HG03103 (cell line): ENCODE results near the gene SMARCAD1.
A peak's percentile ranks its signal among the peaks of the same experiment; 100 is the strongest.
"Not testable (repeated sequence)": the region's sequence is repeated elsewhere in the genome, so short reads cannot be mapped to it uniquely, and the experiment has no call there.

Source experiments
- ATAC-seq: cut with Tn5 transposase; IDR thresholded peaks from one replicate; pipeline ENCODE4 v1.9.1; 2021; ENCODE audit warnings: low read depth; ENCODE audit not compliant: unreplicated experiment

The SMARCAD1 gene

DNA sequence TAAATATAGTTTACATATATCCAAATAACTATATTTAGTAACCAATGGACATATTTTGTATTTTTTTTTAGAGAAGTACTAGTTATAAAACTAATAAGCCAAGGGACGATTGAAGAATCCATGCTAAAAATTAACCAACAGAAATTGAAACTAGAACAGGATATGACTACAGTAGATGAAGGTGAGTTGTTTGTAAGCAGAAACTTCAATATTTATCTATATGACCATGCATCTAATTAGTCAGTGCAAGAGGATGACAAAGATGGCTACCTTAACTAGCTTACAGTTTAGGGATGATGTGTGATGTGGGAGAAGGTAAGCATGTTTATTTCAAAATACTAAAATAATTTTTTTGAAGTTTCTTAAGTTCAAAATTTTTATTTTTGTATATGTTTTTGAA is 77.2 kb downstream of the SMARCAD1 start:
- ATAC-seq = no peak

DNA sequence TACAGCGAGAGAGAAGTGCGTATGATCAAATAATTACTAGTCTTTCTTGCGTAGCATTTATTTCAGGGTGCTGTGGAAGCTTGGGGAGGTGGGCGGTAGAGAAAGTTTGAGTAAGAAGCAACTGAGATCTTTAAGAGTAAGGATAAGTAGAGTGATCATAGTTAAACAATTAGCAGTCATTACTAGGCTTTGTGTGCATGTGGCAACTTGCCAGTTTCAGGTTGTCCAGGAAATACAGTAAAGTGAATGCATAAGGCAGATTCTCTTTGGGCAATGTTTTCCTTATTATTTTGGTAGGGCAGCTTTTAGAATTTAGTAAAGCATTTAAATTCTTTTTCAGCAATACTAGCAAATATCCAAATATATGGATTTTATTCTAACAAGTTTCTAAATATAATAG is 78.0 kb downstream of the SMARCAD1 start:
- ATAC-seq = no peak

DNA sequence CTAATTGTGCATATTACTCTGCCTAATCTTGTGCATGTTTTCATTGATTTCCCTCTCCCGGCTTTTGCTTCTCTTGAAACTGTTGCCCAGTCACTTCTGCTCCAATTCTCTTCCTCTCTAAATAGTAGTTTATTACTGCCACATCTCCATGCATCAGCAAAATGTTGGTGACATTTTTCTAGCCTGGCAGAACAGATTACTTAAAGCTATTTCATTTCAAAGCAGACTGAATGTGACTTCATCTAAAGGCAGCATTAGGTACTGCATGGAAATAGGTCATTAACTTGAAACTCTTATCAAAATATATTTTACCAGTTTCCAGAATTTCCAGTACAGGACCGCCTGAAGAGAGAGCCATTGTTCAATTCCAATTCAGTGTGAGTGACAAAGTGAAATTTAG is 82.6 kb downstream of the SMARCAD1 start:
- no peak for ATAC-seq

DNA sequence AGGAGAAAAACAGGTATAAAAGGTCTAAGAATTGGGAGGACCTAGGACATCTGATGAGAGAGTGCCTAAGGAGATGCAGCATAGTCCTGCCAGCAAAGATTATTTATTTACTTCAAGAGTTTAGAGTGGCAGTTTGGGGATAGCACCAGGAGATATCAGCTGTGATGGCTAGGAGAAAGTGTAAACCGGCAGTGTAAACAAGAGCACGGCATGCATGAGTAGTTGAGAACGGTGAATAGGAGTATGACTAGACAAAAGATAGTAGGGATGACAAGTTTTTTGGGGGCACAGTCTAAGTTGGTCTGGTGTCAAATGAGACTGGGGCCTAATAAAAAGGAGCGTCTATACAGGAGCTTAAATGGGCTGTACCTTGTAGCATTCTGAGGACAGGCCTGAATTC is 86.3 kb downstream of the SMARCAD1 start:
- ATAC-seq = not testable (repeated sequence)

DNA sequence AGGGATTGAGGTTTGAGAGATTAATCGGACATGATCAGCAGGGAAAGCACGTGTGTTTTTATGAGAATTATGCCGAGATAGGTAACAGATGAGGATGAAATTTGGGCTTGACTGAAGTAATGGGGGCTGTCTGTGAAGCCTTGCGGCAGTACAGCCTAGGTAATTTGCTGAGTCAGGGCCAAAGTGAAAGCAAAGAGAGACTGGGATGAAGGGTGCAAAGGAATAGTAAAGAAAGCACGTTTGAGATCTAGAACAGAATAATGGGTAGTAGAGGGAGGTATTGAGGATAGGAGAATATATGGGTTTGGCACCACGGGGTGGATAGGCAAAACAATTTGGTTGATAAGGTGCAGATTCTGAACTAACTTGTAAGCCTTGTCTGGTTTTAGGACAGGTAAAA is 87.8 kb downstream of the SMARCAD1 start:
- ATAC-seq = not testable (repeated sequence)

DNA sequence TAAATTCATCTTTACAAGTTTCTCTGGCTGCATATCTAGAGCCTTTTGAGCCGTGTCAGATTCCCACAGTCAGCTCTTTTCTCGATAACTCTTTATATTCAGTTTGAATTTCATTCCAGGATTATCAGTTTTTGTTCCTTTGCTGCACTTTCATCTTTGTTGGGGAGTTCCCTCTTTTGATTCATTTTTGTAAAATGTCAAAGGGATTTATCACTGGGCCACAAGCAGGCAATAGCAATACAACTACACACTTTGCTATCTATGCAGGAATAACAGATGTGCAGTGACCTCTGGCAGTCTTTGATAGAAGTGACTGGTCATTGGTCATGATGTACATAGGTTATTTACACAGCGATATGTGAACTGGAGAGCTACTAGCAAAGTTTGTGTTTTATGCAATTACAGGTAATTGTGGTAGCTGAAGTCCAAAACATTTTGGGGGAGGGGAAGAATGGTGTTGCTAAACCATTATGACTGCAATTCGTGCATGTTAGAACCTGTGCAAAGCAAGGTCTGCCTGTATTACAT is 91.1 kb downstream of the SMARCAD1 start:
- no peak for ATAC-seq

DNA sequence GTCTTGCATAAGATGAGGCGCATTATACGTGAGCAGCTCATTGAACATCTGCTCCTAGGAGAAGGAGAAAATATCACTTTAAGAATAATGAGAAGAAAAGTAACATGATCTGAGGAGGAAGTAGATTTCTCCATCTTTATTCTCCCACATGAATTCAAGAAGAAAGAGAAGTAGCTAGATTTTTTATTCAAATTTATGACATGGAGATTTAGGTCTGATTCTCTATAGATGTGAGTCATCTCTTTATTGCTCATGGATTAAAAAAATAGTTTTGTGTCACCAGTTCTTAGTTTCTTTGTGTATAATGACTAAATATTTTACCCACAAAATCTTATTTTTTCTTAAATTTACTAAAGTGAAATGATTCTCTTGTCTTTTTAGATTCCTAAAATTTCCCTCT is 94.5 kb downstream of the SMARCAD1 start:
- ATAC-seq = no peak

DNA sequence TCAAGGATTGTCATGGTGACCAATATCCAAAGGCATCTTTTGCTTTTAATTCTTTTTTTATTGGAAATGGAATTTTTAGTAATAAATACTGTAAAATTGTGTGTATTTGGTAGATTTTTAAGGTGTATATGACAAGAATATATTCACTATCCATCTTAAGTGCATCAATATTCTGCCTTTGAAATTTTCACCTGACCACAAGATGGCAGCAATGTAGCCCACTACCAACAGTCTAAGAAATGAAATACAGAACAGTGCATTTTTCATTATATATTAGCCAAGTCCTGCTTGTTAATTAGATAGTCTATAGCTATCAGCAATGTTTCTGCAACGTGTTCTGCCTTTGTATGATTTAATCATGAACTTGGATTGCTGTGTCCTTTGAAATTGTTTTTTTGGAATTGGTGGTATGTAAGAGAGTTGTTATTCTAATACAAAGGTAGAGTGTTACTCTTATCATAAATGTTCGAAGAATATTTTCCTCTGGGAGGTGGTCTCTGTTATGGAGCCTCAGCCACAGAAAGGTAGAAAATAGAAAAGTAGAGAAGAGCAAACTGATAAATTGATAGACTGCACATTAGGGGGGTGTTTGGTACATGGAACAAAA is 96.8 kb downstream of the SMARCAD1 start:
- no peak for ATAC-seq

DNA sequence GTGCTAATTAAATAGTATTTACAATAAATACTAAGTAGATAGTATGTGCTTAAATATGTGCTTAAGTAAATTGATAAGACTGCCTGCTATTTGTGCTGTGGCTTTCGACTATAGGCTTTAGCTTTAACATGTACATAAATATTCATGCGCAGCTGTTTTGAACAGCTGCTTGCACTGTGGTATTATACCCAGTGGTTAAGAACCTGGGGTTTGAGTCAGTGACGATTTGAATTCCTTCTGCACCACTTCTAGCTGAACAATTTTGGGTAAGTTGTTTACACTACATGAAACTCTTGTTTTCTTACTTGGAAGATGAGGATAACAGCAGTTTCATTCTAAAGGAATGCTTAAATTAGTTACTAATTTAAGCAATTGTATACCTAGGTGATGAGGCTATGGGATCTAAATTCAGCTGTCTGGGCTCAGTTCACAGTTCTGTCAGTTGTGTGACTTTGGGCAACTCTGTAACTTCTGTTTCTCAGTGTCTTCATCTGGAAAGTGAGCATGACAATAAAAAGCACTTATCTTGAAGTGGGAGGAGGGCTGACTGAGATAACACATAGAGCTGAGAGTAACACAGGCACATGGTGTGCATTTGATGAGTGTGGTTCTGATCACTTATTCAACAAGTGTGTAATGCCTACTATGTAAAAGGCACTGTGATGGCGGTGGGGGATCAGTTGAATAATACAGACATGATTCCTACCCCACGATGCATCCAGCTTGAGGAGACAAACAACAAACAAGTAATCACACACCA is 98.0 kb downstream of the SMARCAD1 start:
- ATAC-seq = no peak

DNA sequence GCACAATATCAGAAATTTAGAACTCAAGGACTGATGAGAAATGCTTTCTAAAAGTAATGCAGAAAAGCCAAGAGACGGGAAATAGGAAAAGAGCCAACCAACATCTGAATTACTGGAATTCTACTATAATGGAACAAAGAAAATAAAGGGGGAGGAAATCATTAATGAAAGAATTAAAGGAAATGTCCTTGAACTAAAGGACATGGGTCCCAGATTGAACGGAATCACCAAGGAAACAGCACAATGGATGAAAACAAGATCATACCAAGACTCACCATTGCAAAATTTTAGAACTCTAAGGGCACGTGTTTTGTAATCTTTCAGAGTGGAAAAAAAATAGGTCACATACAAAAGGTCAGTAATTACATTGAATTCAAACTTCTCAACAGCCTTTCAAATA is 99.0 kb downstream of the SMARCAD1 start:
- no peak for ATAC-seq

DNA sequence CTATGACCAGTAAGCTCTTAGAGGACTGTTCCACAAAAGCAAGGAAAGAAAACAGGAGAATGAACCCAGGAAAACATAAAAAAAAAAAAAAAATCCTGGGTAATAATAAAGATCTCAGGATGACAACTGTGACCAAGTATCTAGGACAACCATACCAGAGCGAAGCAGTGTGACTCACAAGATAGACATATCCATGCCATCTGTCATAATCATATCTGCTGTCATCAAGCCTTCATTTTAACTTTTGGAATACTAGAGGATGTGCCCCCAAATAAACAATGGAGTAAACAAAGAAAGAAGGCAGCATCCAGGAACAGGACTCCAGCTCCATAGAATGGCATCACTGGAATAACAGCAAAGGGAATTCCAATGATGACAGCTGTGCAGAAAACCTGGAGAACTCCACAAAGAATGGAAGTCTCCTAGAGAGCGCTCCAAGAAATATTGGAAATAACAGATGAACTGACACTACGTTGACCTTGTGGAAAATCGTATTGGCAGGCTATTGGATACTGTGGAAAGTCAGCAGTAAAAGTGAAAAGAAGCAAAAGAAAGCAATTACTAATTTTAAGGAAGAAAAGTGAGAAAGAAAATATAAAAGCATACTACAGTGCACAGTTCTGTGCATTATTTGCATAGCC is 99.7 kb downstream of the SMARCAD1 start:
- no peak for ATAC-seq

DNA sequence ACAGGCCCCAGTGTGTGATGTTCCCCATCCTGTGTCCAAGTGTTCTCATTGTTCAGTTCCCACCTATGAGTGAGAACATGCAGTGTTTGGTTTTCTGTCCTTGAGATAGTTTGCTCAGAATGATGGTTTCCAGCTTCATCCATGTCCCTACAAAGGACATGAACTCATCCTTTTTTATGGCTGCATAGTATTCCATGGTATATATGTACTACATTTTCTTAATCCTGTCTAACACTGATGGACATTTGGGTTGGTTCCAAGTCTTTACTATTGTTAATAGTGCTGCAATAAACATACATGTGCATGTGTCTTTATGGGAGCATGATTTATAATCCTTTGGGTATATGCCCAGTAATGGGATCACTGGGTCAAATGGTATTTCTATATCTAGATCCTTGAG is 112.3 kb downstream of the SMARCAD1 start:
- ATAC-seq = not testable (repeated sequence)

DNA sequence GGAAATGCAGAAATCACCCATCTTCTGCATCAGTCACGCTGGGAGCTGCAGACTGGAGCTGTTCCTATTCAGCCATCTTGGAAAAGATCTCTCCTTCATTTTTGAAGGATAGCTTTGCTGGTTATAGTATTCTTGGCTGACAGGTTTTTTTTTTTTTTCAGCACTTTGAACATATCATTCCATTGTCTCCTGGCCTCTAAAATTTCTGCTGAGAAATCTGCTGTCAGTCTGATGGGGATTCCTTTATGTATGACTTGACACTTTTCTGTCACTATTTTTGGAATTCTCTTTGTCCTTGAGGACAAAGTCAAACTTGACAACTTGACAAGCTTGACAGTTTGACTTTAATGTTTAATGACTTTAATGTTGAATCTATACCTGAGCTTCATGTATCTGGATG is 118.2 kb downstream of the SMARCAD1 start:
- no peak for ATAC-seq

DNA sequence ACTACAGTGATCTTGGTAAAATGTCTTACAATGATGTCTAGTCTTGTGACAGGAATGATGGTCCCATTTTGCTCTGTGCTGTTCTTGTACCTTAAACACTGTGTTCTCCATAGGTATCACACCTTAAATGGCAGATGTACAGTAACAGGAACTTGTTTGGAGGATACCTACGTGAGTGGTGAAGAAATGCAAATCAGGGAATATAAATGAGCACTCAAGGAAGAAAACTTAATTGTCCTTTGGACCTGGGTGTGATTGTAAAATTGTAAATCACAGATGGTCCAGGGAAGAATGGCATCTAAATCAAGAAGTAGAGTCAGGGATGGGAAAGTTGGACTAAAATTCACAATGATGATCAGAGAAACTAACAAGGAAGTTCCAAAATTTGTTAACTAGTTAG is 122.3 kb downstream of the SMARCAD1 start:
- ATAC-seq = no peak

DNA sequence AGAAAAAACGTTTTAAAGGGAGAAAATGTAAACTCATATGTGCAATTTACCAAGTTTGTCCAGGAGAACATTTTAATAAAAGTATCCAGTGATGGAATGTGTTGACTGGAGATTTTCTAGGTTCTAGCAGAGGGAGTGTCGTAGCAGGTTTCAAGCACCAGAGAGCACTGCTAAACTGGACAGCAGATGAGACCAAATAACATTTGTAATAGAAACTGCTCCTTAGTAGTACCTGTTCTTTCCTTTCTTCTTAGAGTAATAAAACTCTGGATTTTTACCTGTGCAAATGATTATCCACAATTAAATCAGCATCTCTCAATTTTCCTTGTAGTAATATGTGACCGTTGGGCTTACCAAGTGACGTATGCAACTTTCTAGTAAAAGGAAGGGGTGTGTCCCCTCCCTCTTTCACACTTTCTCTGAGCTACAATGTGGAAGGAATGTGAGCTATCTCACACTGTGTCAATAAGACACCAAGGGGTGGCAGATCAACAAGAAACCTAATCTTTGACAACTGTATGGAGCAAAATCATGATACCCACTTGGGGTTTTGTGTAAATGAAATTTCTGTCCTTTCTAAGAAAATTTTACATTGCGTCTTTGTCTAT is 125.4 kb downstream of the SMARCAD1 start:
- no peak for ATAC-seq

DNA sequence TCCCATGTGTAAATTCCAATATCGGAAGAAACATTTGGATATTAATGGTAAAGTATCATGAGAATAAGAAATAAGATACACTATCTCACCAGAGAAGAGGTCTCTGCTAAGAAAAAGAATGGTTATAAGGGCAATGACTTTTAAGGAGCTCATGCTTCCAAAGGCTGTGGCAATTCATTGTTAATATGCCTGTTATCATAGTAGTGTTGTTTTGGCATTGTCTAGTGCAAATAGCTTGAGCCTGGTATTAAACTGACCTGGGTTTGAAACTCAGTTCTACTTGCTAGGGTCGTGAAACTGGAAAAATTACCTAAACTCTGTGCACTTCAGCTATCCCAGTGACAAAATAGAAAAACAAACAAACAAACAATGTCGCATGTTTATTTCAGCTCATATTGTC is 126.2 kb downstream of the SMARCAD1 start:
- no peak for ATAC-seq

DNA sequence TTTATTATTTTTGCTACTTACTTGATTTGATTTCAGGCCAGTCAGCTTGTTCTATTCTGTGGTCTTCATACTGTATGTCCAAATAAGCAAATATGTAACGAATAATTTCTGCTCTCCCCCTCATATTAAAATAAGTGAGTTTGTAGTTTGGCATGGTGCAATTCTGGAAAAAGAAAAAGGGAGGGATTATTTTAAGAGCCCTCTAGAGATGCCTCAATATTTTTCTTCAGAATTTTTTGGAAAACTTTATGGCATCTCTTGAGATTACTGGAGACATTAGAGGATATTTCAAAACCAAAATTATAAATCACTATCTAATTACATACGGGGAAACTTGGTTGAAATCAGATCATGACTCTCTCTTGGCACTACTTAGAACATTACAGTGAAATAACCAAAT is 126.8 kb downstream of the SMARCAD1 start:
- no peak for ATAC-seq

DNA sequence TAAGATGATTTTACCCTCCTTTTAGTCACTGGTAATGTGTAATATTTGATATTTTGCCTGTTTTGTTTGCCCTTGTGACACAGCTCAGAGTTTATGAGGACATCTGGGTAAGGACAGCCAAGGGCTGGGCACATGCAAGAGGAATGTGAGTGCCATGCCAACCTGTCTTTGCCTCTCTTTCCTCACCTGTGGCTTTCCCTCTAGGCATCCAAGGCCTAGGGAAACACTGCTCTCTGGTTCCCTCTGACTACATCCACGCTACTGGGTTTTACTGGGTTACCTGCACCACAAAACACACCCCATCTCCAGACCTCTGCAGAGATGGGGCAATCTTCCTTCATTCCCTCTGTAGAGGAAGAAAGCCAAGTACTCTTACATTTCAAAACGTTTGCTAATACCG is 127.3 kb downstream of the SMARCAD1 start:
- ATAC-seq = no peak

DNA sequence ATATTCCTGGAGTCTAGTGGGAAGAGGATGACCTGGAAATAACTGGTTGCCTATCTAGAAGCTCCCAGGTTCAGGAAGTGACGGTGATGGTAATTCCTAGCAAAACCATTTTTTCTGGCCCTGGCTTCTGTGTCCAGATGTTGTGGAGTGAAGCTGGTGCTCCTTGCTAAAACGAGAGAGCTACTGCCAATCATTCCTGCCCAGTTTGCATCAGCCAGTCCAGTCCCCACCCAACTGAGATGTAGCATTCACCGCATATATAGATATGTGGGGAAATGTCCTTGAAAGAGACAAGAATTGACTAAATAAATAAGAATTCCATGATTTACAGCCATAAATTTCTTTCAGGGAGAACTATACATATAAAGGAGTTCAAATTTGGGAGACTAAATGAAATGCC is 128.6 kb downstream of the SMARCAD1 start:
- no peak for ATAC-seq

DNA sequence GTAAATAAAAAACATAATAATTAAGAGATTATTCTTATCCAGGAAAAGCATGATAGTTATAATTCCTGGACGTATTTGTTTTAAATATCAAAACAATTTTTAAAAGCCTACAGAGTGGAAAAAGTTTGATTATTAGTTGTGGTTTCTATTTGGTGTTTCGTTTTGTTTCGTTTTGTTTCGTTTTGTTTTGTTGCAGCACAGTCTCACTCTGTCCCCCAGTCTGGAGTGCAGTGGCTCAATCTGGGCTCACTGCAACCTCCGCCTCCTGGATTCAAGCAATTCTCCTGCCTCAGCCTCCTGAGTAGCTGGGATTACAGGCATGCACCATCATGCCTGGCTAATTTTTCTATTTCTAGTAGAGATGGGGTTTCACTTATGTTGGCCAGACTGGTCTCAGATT is 129.1 kb downstream of the SMARCAD1 start:
- ATAC-seq = not testable (repeated sequence)

DNA sequence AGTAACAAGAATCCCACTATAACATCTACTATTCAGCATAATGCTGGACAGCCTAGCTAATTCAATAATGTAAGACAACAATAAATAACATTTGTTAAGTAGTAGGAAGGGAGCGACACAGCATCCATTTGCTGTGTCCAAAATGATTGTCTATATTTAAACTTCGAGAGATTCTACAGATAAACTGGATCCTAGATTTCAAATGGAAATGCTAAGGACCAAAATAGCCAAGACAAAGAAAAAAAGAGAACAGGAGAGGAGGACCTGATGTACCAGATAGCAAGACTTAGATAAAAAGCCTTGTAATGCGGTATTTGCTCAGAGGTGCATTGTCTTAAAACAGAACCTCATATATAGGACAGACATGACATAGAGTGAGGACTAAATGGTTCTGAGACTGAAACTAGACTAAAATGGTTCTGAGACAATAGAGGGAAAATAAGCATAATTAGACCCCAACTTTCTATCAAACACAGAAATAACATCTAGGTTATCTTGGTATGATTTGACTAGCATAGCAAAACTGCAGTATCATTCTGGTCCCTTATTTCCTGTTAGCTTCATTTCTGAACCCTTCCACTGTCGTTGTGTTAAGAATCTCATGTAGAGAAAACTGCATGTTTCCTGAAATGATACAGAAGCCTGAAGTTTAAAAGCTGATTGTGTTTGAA is 131.2 kb downstream of the SMARCAD1 start:
- peak; percentile 78 for ATAC-seq
